HG03520 (cell line): ENCODE data around the gene MRPL11.
"Not testable (repeated sequence)": the region's sequence is repeated elsewhere in the genome, so short reads cannot be mapped to it uniquely, and the experiment has no call there.

Source experiments
- ATAC-seq: cut with Tn5 transposase; IDR thresholded peaks from one replicate; pipeline ENCODE4 v1.9.1; 2021; ENCODE audit warnings: mild to moderate bottlenecking, moderate library complexity; ENCODE audit not compliant: unreplicated experiment

The MRPL11 gene

DNA sequence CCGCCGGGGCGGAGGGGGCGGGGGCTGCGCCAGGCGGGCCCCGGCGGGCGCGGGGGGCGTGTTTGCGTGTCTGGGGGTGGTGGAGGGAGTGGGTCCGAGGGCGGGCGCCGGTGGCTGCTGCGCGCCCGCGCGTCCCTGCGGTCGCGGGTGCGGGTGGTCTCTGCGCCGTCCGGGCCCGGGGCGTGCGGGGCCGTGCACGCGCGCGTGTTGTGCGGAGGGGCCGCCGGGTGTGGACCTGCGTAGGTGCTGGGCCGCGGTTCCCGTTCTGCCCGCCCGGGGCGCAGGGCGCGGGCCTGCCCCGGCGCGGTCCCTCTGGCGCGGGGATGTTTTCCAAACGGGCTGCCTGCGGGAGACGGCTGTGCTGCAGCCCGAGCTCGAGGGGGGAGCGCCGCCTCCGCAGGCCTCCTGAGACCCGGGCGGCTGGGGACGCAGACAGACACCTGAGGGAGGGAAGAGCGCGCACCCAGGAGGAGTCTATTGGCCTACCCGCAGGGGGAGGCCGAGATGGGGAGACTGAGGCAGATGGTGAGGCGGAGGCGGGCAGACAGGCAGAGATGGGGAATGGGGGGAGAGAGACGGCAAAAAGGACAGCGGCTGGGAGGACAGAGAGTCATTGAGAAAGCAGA, 28.5 kb upstream of the MRPL11 start:
- peak; percentile 40 for ATAC-seq

- peak; percentile 46 for ATAC-seq
Observed at GRCh38 chr11:66466225-66467033, 27.8 kb upstream of the MRPL11 start, which contains the start of gene PELI3. Gene PELI3, plus strand, starts transcription at chr11:66466905. Its CDS starts 1,224 bp downstream, at chr11:66468129.

- ATAC-seq = no peak
Observed at GRCh38 chr11:66465373-66466224, 27.0 kb upstream of the MRPL11 start.

DNA sequence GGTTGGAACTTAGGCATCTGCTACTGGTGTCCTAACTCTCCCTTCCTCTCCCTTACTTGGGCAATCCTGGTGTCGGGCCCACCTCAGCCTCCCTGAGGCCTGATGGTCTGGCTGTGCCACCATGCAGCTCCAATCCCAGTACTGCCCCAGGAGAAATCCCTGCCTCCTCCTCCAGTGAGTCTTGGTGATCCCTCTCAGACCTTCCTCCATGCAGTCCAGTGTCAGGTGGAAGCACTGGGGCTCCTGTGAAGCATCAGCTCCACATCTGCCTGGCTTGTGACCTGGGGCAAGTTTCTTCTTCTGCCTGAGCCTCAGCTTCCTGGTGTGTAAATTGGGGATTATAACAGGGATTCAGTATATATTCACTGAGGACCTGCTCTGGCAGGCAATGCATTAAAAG, 26.3 kb upstream of the MRPL11 start:
- ATAC-seq = no peak

DNA sequence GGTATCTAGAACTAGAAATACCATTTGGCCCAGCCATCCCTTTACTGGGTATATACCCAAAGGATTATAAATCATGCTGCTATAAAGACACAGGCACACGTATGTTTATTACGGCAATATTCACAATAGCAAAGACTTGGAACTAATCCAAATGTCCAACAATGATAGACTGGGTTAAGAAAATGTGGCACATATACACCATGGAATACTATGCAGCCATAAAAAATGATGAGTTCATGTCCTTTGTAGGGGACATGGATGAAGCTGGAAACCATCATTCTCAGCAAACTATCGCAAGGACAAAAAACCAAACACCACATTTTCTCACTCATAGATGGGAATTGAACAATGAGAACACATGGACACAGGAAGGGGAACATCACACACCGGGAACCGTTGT, 25.5 kb upstream of the MRPL11 start:
- ATAC-seq = not testable (repeated sequence)

GRCh38 chr11:66462911-66463310, 24.3 kb upstream of the MRPL11 start:
- no peak for ATAC-seq

DNA sequence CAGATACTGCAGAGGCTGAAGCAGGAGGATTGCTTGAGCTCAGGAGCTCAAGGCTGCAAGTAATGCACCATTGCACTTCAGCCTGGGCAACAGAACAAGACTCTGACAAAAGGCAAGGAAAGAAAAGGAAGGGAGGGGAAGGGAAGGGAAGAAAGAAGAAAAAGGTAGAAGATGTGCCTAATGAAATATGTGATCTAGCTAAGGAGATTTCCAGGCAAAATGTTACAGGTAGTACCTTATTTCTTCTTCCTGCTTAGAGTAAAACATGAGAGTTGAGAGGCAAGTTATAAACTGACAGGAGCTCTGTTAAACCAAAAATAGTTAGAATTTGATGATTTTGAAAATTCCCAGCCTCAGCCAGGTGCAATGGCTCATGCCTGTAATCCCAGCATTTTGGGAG, 23.4 kb upstream of the MRPL11 start:
- ATAC-seq = no peak

- ATAC-seq = no peak
Observed at GRCh38 chr11:66459138-66459778, 20.6 kb upstream of the MRPL11 start.

DNA sequence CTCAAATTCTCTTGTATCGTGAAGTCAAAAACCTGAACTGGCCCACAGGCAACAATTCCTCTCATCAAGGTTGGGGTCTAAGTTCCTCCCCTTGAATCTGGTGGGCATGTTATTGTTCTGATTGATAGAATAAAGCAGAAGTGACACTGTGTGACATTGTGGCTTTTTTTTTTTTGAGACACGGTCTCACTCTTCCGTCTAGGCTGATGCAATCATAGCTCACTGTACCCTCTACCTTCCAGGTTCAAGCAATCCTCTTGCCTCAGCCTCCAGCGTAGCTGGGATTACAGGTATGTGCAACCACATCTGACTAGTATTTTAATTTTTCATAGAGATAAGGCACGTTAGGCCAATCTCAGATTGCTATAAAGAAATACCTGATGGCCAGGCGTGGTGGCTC, 19.2 kb upstream of the MRPL11 start:
- ATAC-seq = no peak

DNA sequence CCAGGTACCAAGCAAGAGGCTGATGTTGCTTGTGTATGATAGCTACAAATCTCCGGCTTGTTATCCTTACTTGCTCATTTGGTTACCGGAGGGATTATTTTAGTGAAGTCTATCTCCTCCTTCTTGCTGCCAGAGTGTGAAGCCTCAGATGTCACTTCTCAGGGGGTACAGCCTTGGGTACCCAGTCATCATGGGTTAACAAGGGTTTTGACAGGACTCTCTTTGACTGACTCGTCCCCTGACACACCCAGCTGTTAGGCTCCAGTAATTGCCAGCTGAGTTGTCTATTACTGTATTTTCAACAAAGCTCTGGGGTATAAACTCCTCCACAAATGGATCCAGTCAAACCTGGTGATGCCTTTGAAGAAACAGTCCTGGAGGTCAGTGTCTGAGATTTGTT, 16.2 kb upstream of the MRPL11 start:
- no peak for ATAC-seq

- ATAC-seq = no peak
Observed at GRCh38 chr11:66454247-66454646, 15.6 kb upstream of the MRPL11 start.

DNA sequence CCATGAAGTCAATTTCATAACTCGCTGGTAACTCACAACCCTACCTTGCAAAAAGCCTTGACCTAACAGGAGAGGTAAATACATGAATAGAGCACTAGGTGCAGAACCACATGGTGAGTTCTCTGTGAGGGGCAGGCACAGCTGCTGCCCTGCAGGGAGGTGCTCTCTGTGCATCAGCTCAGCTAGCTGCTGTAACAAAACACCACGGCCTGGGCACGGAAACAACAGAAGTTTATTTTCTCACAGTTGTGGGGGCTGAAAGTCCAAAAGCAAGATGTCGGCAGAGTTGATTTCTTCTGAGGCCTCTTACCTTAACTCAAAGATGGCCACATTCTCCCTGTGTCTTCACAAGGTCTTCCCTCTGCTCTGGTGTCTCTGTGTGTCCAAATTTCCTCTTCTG, 13.0 kb upstream of the MRPL11 start:
- ATAC-seq = no peak

- no peak for ATAC-seq
Observed at GRCh38 chr11:66450560-66450959, 11.9 kb upstream of the MRPL11 start.

- no peak for ATAC-seq
Observed at GRCh38 chr11:66448523-66448922, 9.9 kb upstream of the MRPL11 start.

GRCh38 chr11:66447012-66447411, 8.4 kb upstream of the MRPL11 start:
- ATAC-seq = no peak

DNA sequence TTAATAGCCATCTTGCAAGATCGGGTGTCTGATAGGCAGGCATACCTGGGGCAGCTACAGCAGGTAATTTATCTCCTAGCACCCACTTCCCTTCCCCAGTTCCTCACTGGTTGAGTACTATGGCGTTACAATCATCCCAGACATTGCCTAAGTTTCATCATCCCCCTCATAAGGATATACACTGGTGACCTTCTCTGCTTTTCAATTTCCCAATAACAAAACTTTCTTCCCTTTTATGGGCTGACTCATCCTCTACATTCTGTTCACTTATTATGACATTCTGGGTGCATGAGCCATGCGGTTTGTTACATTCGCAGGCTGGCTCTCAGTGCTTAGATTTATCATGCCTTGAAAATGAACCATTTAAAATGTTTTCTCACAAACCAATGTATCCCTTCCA, 5.0 kb upstream of the MRPL11 start:
- no peak for ATAC-seq

- not testable (repeated sequence) for ATAC-seq
Observed at GRCh38 chr11:66440940-66441282, 2.3 kb upstream of the MRPL11 start.

- not testable (repeated sequence) for ATAC-seq
Observed at GRCh38 chr11:66440101-66440939, 1.7 kb upstream of the MRPL11 start.

DNA sequence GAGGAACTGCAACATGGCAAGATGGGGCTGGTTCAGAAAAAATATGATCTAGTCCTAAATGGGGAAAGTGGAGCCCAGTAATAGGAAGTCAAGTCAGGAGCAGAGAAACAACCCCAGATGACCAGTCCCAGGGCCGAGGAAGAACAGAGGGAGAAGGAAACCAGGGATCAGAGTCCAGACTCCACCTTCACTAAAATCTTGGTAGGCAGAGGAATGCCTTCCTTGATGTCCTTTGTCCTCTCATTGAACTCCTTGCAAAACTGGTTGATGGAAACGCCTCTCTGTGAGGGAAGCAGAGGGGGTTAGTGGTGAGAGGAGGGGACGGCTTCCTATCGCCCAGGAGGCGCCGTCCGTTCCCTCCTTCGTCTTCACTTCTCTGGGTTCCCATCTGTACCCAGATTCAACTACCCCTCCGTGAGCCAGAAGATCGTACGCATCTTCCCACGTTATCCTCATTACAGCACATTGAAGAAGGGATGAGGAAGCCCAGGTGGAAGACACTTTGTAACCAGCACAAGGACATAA, 607 bp downstream of the MRPL11 start:
- no peak for ATAC-seq

DNA sequence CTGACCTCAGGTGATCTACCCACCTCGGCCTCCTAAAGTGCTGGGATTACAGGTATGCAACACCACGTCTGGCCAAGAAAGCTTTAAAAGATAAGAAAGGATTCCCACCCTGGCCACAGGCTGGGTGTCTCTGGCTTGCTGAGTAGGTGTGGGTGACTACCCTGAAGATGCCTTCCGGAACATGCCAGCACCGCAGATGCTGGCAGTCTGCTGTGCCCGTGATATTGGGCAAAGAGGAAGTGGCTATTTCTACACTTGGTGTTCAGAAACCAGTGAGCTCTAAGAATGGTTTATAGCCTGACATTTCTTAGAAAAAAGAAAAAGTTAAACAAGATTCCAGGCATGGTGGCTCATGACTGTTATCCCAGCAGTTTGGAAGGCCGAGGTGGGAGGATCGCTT, 6.1 kb downstream of the MRPL11 start:
- ATAC-seq = no peak
